T-helper 17 cell (primary cell): ENCODE data around the gene DNAJC25. TPM values are rescaled to one million over a fixed set of nuclear protein-coding genes. Genes with fewer than 3 reads are reported as not detected.
A peak's percentile ranks its signal among the peaks of the same experiment; 100 is the strongest.

Experiments
- ATAC-seq: fragments of 150-1000 bp; cut with Tn5 transposase; 2 replicates; pipeline ENCODE4 v1.10.0; 2021; ENCODE audit warnings: mild to moderate bottlenecking, moderate library complexity
- DNase-seq, 3 donors: peaks; one replicate each; pipeline versions ENCODE4 v3.0.0 to v3.0.0-alpha.2; 2020 to 2021
- H3K9me3 ChIP-seq: one replicate; pipeline ENCODE4 v1.7.0; 2013; ENCODE audit warnings: low read length, mild to moderate bottlenecking; ENCODE audit not compliant: control insufficient read depth, poor library complexity, severe bottlenecking
- H3K27ac Mint-ChIP-seq: one replicate; pipeline ENCODE4 v1.8.0; 2022; ENCODE audit warnings: mild to moderate bottlenecking, moderate library complexity, mixed read lengths
- H3K27me3 Mint-ChIP-seq: one replicate; pipeline ENCODE4 v1.8.0; 2022; ENCODE audit warnings: mixed read lengths
- H3K36me3 Mint-ChIP-seq: one replicate; pipeline ENCODE4 v1.8.0; 2022; ENCODE audit warnings: low read depth, mixed read lengths
- H3K4me1 Mint-ChIP-seq: one replicate; pipeline ENCODE4 v1.8.0; 2022; ENCODE audit warnings: mild to moderate bottlenecking, mixed read lengths
- H3K4me3 Mint-ChIP-seq: one replicate; pipeline ENCODE4 v1.8.0; 2022; ENCODE audit warnings: mild to moderate bottlenecking, moderate library complexity, mixed read lengths
- total RNA-seq, 4 donors: library from RNA in 2 of 4; stranded (reverse) in 2 of 4; gene quantifications; one replicate each; pipeline ENCODE4 v1.2.3 and lab custom pipeline; 2022 to 2026

DNAJC25 gene
- total RNA-seq, 2 donors from 2014 or later, result 3.6 to 4.4 TPM

DNA sequence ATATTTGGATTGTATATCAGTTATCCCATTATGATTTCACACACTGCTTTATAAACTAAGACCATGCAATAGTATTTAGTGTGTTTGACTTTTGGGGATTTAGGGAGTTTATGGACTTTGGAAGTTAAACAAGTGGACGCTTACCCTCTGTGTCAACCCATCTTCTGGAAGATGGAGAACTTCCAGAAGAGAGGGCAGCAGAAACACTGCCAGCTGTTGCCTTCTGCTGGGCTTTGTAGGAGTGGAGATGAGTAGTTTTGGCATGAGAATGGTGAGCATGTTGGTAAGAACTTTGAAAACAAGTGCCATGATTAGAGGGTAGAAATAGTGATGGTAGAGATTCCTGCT, 2.2 kb downstream of the DNAJC25 start:
- ATAC-seq (no peak), DNase-seq (no peak)
- no peaks in the 10 kb centered on the region for H3K9me3 ChIP-seq
- Mint-ChIP-seq H3K27ac (no peak overlapping the region), H3K36me3 (peaks cover 4% of the 10 kb centered on the region), H3K4me1 (peaks cover 38% of the 10 kb centered on the region), H3K4me3 (no peak overlapping the region), H3K27me3 (no peaks in the 10 kb centered on the region)

DNA sequence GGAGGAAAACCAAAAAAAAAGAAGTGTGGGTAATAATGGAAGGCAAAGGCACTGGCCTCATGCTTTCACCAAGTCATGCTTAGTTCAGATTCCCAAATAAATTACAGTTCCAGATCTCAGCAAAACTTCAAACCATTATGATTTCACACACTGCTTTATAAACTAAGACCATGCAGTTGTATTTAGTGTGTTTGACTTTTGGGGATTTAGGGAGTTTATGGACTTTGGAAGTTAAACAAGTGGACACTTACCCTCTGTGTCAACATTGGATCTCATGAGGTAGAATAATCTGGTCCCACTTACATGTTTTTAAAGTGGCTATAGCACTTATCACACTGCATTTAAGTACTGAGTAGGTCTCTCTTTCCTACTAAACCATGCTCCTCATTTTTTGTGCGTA, 3.7 kb downstream of the DNAJC25 start:
- H3K36me3 Mint-ChIP-seq, result peaks cover 4% of the 10 kb centered on the region
- H3K4me1 Mint-ChIP-seq, result peaks cover 38% of the 10 kb centered on the region
- no peak for ATAC-seq
- H3K4me3 Mint-ChIP-seq, result no peak overlapping the region
- H3K27me3 Mint-ChIP-seq, result no peaks in the 10 kb centered on the region
- H3K9me3 ChIP-seq, result no peaks in the 10 kb centered on the region
- DNase-seq, result no peak
- H3K27ac Mint-ChIP-seq, result no peak overlapping the region

DNA sequence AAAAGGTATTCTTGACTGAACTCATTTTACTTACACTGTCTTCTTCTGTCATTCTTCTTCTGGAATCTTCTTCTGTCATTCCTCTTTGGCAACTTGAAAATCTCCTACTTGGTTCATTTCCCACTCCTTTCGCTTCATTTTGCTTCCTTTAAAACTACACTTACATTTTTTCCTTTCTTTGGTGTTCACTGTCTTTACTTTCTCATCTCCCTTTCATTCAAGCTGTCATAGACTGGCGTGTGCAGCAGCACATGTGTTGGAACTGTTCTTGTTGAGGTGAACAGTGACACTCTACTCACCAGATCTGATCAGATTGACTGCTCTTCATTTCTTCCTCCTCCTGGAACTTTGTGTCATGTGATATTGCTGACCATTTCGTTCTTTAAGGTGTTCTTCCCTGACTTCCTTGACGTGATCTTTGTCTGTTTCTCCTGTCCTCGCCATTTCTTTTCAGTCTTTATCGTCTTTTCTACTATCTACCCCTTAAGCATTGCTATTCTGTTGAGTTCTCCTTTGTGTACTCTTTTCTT, 6.4 kb downstream of the DNAJC25 start:
- Mint-ChIP-seq H3K4me3 (no peak overlapping the region), H3K27me3 (no peaks in the 10 kb centered on the region), H3K4me1 (peaks cover 25% of the 10 kb centered on the region), H3K36me3 (peaks cover 4% of the 10 kb centered on the region), H3K27ac (no peak overlapping the region)
- H3K9me3 ChIP-seq, result no peaks in the 10 kb centered on the region
- ATAC-seq (no peak), DNase-seq (no peak)

DNA sequence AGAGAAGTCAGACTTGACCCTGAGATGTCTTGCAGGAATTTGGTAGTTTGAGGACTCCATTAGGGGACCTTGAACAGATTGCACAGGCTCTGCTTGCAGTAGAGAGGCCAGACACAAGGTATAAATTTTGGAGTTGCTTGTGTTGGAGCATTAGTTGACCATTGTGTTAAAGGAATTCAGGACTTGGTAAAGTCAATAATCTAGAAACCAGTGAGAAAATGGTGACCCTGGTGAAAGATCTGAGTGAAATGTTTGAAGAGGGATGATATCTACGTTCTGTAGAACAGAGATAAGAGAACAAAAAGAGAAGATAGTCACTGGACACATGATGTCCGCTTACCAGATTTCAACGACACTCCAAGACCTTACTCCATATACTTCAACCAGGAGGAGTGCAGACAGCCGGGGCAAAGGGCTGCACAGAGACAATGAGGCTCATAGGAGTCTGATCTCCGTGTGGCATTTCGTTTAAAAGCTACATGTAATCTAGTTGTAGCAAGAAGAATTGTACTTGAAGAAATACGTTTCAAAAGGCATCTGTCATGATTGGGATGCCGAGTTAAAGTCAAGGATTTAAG, 13.2 kb downstream of the DNAJC25 start:
- no peaks in the 10 kb centered on the region for H3K9me3 ChIP-seq
- H3K36me3 Mint-ChIP-seq, result peaks cover 2% of the 10 kb centered on the region
- no peak overlapping the region for H3K4me3 Mint-ChIP-seq
- ATAC-seq (no peak), DNase-seq (no peak)
- H3K4me1 Mint-ChIP-seq, result peaks cover 4% of the 10 kb centered on the region
- no peaks in the 10 kb centered on the region for H3K27me3 Mint-ChIP-seq
- no peak overlapping the region for H3K27ac Mint-ChIP-seq

DNA sequence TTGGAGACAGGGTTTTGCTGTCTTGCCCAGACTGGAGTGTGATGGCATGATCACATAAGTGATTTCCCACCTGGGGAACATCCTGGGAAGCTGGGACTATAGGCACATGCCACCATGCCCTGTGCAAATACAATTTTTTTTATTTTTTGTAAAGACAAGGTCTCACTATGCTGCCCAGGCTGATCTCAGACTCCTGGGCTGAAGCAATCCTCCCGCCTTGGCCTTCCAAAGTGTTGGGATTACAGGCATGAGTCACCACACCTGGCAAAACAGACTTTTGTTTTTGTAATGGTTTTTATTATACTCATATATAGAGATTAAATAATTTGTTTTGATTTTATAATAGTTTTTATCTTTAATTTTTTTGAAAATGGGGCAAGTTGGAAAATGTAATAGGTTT, 14.7 kb downstream of the DNAJC25 start:
- Mint-ChIP-seq H3K27ac (no peak overlapping the region), H3K4me3 (no peak overlapping the region), H3K36me3 (peaks cover 2% of the 10 kb centered on the region), H3K4me1 (peaks cover 4% of the 10 kb centered on the region), H3K27me3 (no peaks in the 10 kb centered on the region)
- DNase-seq, result no peak
- no peaks in the 10 kb centered on the region for H3K9me3 ChIP-seq
- ATAC-seq, result no peak

DNA sequence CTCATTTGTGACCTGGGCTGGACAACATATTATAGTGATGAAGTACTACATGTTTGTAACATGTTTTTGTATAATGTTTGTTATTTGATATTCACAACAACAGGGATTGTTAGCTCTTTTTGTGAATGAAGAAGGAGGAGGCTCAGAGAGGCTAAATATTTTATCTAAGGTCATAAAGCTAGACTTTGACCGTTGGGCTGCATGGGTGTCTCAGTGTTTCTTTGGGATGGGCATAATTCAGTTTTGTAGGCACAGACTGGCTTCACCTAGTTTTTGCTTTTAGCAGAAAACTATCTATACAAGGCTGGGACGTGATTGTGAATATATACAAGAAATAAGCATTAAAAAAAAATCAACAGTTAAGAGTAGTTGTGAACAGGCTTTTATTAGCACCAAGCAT, 15.3 kb downstream of the DNAJC25 start:
- DNase-seq, result no peak
- no peaks in the 10 kb centered on the region for H3K9me3 ChIP-seq
- H3K4me1 Mint-ChIP-seq, result peaks cover 4% of the 10 kb centered on the region
- H3K27me3 Mint-ChIP-seq, result no peaks in the 10 kb centered on the region
- no peak for ATAC-seq
- H3K27ac Mint-ChIP-seq, result no peak overlapping the region
- peaks cover 2% of the 10 kb centered on the region for H3K36me3 Mint-ChIP-seq
- no peak overlapping the region for H3K4me3 Mint-ChIP-seq

DNA sequence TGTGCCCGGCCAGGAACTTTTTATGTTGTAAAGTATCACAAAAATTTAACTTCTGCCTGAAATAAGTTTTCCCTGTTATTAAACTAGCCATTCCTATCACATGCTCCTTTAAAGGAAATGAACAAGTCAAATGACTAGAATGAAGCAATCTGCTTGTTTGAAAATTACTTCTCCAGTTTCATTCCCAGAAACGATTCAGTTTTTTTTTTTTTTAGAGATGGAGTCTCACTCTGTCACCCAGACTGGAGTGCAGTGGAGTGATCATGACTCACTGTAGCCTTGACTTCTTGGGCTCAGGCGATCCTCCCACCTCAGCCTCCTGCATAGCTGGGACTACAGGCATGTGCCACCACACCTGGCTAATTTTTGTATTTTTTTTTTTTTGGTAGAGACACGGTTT, 16.9 kb downstream of the DNAJC25 start:
- DNase-seq (no peak), ATAC-seq (no peak)
- Mint-ChIP-seq H3K27me3 (no peaks in the 10 kb centered on the region), H3K27ac (no peak overlapping the region), H3K36me3 (peaks cover 4% of the 10 kb centered on the region), H3K4me3 (no peak overlapping the region), H3K4me1 (peaks cover 2% of the 10 kb centered on the region)
- no peaks in the 10 kb centered on the region for H3K9me3 ChIP-seq

DNA sequence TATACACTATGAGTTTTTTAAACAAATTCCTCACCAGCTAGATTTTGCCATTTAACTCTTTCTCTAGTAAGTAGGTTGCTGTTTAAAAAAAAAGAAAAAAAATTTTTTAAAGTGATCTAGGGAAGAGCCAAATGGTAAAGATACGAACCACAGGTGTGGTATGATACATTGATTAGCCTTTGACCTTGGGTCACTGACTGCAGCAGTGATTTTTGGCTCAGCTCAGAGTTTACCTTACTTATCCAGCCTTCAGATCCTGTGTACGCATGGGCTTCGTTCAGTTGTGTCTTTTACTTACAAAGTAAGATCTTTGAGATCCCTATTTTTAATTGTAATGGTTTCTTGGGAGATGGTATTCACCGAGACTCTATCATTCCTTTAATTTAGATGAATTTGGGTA, 17.9 kb downstream of the DNAJC25 start:
- no peak overlapping the region for H3K4me3 Mint-ChIP-seq
- H3K9me3 ChIP-seq, result no peaks in the 10 kb centered on the region
- H3K27me3 Mint-ChIP-seq, result no peaks in the 10 kb centered on the region
- DNase-seq (no peak), ATAC-seq (no peak)
- no peaks in the 10 kb centered on the region for H3K4me1 Mint-ChIP-seq
- peaks cover 2% of the 10 kb centered on the region for H3K36me3 Mint-ChIP-seq
- H3K27ac Mint-ChIP-seq, result no peak overlapping the region

DNA sequence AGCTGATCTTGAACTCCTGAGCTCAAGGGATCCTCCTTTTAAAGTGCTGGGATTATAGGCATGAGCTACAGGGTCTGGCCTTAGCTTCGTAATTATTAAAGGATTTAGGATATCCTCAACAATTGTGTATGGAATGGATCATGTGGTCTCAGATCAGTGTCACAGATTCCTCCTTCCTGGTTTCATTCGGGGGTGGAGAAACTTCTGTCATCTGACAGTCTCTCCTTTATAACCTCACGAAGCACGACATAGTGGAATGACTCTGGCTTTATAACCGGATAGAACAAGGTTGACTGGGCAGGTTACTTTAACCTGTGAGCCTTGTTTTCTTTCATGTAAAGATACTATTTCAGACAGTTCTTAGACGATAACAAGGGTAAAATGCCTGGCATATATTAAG, 25.9 kb downstream of the DNAJC25 start:
- H3K27ac Mint-ChIP-seq, result no peak overlapping the region
- peaks cover 2% of the 10 kb centered on the region for H3K36me3 Mint-ChIP-seq
- H3K27me3 Mint-ChIP-seq, result no peaks in the 10 kb centered on the region
- ATAC-seq, result no peak
- H3K4me3 Mint-ChIP-seq, result no peak overlapping the region
- H3K9me3 ChIP-seq, result no peaks in the 10 kb centered on the region
- no peak for DNase-seq
- peaks cover 5% of the 10 kb centered on the region for H3K4me1 Mint-ChIP-seq

DNA sequence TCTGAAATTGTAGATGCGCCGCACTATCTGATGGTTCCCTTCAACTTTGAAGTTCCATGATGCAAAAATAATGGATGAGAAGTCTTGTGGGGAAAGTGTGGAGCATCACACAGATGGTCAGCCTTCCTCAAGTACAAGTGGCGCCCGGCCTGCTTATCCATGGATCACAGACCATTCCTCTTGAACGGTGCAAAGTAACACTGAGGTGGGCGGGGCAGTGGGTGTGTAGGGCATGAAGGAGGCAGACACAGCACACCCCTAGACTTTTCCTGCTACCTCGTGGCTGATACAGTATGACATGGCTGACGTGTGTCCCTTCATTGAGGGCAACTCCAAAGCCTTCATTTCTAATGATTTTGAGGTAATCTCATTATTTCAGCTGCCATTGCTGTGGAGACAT, 27.8 kb downstream of the DNAJC25 start:
- H3K27ac Mint-ChIP-seq, result peak overlapping the region; percentile 62
- ATAC-seq (no peak), DNase-seq (no peak)
- no peaks in the 10 kb centered on the region for H3K27me3 Mint-ChIP-seq
- H3K4me3 Mint-ChIP-seq, result no peak overlapping the region
- H3K9me3 ChIP-seq, result no peaks in the 10 kb centered on the region
- peaks cover 2% of the 10 kb centered on the region for H3K36me3 Mint-ChIP-seq
- peaks cover 21% of the 10 kb centered on the region for H3K4me1 Mint-ChIP-seq

DNA sequence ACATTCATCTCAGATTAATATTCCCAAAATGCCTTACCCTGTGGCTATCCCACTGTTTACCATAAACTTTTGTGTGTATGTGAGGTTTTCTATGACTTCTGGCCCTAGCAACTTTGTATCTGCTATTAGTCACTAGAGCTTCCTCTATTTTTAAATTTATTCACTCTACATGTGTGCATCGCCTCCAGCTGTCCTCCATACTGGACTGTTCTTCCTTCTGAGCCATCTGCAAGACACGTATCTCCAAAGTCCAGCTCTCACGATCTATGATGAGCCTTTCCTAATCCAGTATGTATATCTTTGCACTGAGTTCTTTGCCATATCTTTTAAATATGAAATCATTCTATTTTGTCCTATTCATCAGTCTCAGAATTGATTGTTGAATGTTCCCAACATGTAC, 28.6 kb downstream of the DNAJC25 start:
- no peak for DNase-seq
- Mint-ChIP-seq H3K4me3 (no peak overlapping the region), H3K36me3 (peaks cover 2% of the 10 kb centered on the region), H3K27me3 (no peaks in the 10 kb centered on the region), H3K27ac (peak overlapping the region; percentile 62), H3K4me1 (peaks cover 23% of the 10 kb centered on the region)
- ATAC-seq, result no peak
- no peaks in the 10 kb centered on the region for H3K9me3 ChIP-seq

DNA sequence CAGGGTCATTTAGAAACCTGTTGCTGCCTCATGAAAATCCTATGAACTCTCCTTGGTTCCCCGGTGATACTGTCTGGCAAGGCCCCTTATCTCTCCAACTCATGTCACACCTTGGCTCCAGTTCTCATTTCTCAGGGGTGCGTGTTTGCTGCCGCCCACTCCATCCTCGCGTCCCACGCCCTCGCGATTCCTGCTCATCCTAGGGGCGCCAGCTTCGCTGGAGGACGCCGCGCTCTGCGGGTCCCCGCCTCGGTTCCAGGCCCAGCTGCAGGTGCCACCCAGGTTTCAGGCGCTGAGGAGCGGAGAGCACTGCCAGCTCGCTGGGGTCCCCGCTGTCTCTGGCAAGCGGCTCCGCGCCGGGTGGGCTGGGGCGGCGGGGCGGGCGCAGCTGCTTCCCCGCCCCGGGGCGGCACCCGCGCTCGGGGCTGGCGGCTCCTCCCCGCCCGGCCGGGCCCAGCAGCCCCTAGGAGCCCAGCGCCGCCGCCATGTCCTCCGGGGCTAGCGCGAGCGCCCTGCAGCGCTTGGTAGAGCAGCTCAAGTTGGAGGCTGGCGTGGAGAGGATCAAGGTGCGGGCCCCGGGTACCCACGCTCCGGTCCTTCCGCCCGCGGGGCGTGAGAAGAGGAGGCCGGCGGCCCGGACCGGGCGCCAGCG, 30.1 kb downstream of the DNAJC25 start, which contains the start of gene GNG10:
Gene GNG10 (plus strand): TSS at position 456 of the 652 bp plus-strand sequence. CDS start 30 bp downstream, at position 486.
- H3K9me3 ChIP-seq, result no peaks in the 10 kb centered on the region
- Mint-ChIP-seq H3K27ac (peak within 1 kb of the TSS; percentile 96), H3K27me3 (no peaks in the 10 kb centered on the region), H3K4me1 (peaks cover 23% of the 10 kb centered on the region), H3K36me3 (peaks cover 2% of the 10 kb centered on the region), H3K4me3 (peak within 1 kb of the TSS; percentile 99)
- ATAC-seq, result peak; percentile 95
- DNase-seq, result peak; percentile 62 to 65 (median 65)

DNA sequence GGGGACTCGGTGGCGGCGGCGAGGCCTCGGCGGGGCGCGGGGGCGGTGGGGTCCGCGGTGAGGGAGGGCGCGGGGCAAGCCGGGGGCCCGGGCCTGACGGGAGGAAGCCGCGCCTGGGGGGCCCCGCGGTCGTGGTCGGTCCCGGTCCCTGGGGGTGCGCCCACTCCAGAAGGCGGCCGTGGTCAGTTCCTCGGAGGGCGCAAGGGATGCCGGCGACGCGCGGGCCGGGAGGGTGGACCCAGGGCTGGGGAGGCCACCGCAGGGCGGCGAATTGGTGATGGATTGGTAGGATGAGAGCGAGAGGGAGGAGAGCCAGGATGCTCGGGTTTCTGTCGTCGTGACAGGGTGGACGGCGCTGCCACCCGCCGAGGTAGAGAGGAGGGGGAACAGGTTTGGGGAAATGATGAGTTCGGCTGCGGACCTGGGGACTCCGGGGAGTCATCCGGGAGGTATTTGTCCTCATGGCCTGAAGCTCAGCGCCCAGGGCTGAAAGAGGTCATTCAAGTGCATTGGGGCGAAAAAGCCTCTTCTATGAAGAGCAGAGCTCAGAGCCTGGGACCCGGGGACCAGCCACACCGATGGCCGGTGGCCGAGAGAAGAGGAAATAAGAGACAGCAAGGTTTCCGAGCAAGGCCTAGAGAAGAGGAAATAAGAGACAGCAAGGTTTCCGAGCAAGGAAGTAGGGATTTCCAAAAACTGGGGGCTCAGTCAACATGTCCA, 30.8 kb downstream of the DNAJC25 start:
- peaks cover 23% of the 10 kb centered on the region for H3K4me1 Mint-ChIP-seq

More for the DNA sequence above, 30.8 kb downstream of the DNAJC25 start:
- H3K9me3 ChIP-seq, result no peaks in the 10 kb centered on the region
- H3K27ac Mint-ChIP-seq, result peak overlapping the region; percentile 96
- peak overlapping the region; percentile 99 for H3K4me3 Mint-ChIP-seq
- peaks cover 2% of the 10 kb centered on the region for H3K36me3 Mint-ChIP-seq
- DNase-seq (peak; percentile 14 to 24 (median 15)), ATAC-seq (peak; percentile 42)
- no peaks in the 10 kb centered on the region for H3K27me3 Mint-ChIP-seq
